Astrocyte (in vitro differentiated cells and primary cell): ENCODE measurements around the gene RIPOR2.

Experiments
- EZH2 ChIP-seq: IDR thresholded peaks from 2 replicates; pipeline ENCODE4 v1.6.1; 2012; ENCODE audit warnings: mild to moderate bottlenecking, low read length, inconsistent platforms; ENCODE audit not compliant: insufficient read depth
- TF ChIP-seq, protein P1 (sequence below): IDR thresholded peaks from 2 replicates; pipeline ENCODE4 v1.5.1; 2011; ENCODE audit warnings: low read depth, mild to moderate bottlenecking, inconsistent platforms, low read length, moderate library complexity; ENCODE audit not compliant: insufficient read depth

DNA sequence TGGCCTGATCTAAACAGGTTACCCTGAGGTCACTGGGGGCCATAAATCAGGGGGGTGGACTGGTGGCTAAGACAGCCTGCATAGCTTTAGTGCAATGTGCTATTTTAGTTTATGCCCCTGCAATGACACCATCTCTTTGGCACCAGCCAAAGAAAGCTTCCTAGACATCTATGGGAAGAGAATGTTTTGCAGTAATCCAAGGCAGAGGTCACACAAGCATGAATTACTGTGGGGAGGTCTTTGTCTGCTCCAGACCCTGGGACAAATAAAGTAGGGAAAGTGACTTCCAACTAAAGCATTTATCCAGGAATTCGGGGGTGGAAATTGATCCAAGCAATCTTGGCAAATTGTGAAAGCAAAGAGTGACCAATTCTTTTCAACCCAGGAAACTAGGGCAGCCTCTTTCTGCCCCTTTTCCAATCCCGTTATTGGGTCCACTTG lies 5.3 kb downstream of the RIPOR2 start:
- TF ChIP-seq, protein P1, sequence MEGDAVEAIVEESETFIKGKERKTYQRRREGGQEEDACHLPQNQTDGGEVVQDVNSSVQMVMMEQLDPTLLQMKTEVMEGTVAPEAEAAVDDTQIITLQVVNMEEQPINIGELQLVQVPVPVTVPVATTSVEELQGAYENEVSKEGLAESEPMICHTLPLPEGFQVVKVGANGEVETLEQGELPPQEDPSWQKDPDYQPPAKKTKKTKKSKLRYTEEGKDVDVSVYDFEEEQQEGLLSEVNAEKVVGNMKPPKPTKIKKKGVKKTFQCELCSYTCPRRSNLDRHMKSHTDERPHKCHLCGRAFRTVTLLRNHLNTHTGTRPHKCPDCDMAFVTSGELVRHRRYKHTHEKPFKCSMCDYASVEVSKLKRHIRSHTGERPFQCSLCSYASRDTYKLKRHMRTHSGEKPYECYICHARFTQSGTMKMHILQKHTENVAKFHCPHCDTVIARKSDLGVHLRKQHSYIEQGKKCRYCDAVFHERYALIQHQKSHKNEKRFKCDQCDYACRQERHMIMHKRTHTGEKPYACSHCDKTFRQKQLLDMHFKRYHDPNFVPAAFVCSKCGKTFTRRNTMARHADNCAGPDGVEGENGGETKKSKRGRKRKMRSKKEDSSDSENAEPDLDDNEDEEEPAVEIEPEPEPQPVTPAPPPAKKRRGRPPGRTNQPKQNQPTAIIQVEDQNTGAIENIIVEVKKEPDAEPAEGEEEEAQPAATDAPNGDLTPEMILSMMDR = no peak
- TF ChIP-seq EZH2 = no peak
